ENCODE results near the gene CENPS. TPM values are rescaled to one million over a fixed set of nuclear protein-coding genes. Genes with fewer than 3 reads are reported as not detected.

The CENPS gene
- total RNA-seq, 1 donor from 2014 or later = 17.6 TPM

GRCh38 chr1:10429868-10430215 lies 391 bp upstream of the CENPS start:
- no peak for DNase-seq (ENCODE audit: low spot score)
- H3K9me3 Mint-ChIP-seq = no peaks in the 10 kb centered on the region
- peak overlapping the region; percentile 49 for H3K4me3 ChIP-seq
- peaks cover 57% of the 10 kb centered on the region for H3K4me1 Mint-ChIP-seq
- peak overlapping the region; percentile 90 for H3K4me3 Mint-ChIP-seq
- H3K27me3 ChIP-seq = no peaks in the 10 kb centered on the region
- H2AFZ ChIP-seq (replicated peaks) = no peak overlapping the region
- H3K4me2 ChIP-seq = peak overlapping the region; percentile 69
- H3K27me3 Mint-ChIP-seq (ENCODE audit: insufficient read depth, low read depth) = peaks cover 3% of the 10 kb centered on the region
- H3K9ac ChIP-seq = no peak overlapping the region
- TF ChIP-seq EZH2 (IDR thresholded peaks at IDR 0.05) (no peak), EZH2phosphoT487 (IDR thresholded peaks at IDR 0.05) (no peak), CTCF (IDR thresholded peaks at IDR 0.05) (no peak)
- no peak overlapping the region for H3K27ac ChIP-seq
- H3K36me3 Mint-ChIP-seq = peaks cover 3% of the 10 kb centered on the region
- peaks cover 24% of the 10 kb centered on the region for H3F3A ChIP-seq (ENCODE audit: low read depth)
- no peaks in the 10 kb centered on the region for H4K20me1 ChIP-seq (ENCODE audit: low read depth)
- H3K36me3 ChIP-seq = no peaks in the 10 kb centered on the region
- H3K4me1 ChIP-seq = peaks cover 6% of the 10 kb centered on the region
- H3K27ac Mint-ChIP-seq = peak overlapping the region; percentile 90
- no peaks in the 10 kb centered on the region for H3K9me3 ChIP-seq (ENCODE audit: low read depth)
- peaks cover 21% of the 10 kb centered on the region for H3K79me2 ChIP-seq (ENCODE audit: low read depth)

- no peaks in the 10 kb centered on the region for H3K9me3 Mint-ChIP-seq
- Histone ChIP-seq H3K4me2 (peak overlapping the region; percentile 69), H3K4me3 (peak overlapping the region; percentile 49), H2AFZ (replicated peaks) (peak overlapping the region; percentile 71), H3K9me3 (ENCODE audit: low read depth) (no peaks in the 10 kb centered on the region), H3K27me3 (no peaks in the 10 kb centered on the region), H3K36me3 (no peaks in the 10 kb centered on the region), H3F3A (ENCODE audit: low read depth) (peaks cover 18% of the 10 kb centered on the region), H4K20me1 (ENCODE audit: low read depth) (no peaks in the 10 kb centered on the region), H3K4me1 (peaks cover 4% of the 10 kb centered on the region), H3K79me2 (ENCODE audit: low read depth) (peaks cover 21% of the 10 kb centered on the region), H3K9ac (peak overlapping the region; percentile 41), H3K27ac (no peak overlapping the region)
- peaks cover 3% of the 10 kb centered on the region for H3K36me3 Mint-ChIP-seq
- H3K27me3 Mint-ChIP-seq (ENCODE audit: insufficient read depth, low read depth) = peaks cover 4% of the 10 kb centered on the region
- TF ChIP-seq CTCF (IDR thresholded peaks at IDR 0.05) (no peak), EZH2phosphoT487 (IDR thresholded peaks at IDR 0.05) (no peak), EZH2 (IDR thresholded peaks at IDR 0.05) (no peak)
- peak; percentile 59 for DNase-seq (ENCODE audit: low spot score)
- H3K4me1 Mint-ChIP-seq = peaks cover 46% of the 10 kb centered on the region
- H3K27ac Mint-ChIP-seq = peak overlapping the region; percentile 87
- peak overlapping the region; percentile 90 for H3K4me3 Mint-ChIP-seq
These were observed 967 bp downstream of the CENPS start for GRCh38 chr1:10431070-10431730.

GRCh38 chr1:10432910-10433700 lies 2.9 kb downstream of the CENPS start:
- Histone ChIP-seq H3K9me3 (ENCODE audit: low read depth) (no peaks in the 10 kb centered on the region), H3K27ac (no peak overlapping the region), H3K4me1 (peaks cover 4% of the 10 kb centered on the region), H3K4me3 (no peak overlapping the region), H3K4me2 (no peak overlapping the region), H3K9ac (peak overlapping the region; percentile 4), H3K27me3 (no peaks in the 10 kb centered on the region), H2AFZ (replicated peaks) (no peak overlapping the region), H4K20me1 (ENCODE audit: low read depth) (no peaks in the 10 kb centered on the region), H3K36me3 (no peaks in the 10 kb centered on the region), H3K79me2 (ENCODE audit: low read depth) (peaks cover 21% of the 10 kb centered on the region), H3F3A (ENCODE audit: low read depth) (peaks cover 18% of the 10 kb centered on the region)
- DNase-seq (ENCODE audit: low spot score) = no peak
- Mint-ChIP-seq H3K36me3 (peaks cover 3% of the 10 kb centered on the region), H3K4me3 (peak overlapping the region; percentile 52), H3K27ac (no peak overlapping the region), H3K27me3 (ENCODE audit: insufficient read depth, low read depth) (peaks cover 4% of the 10 kb centered on the region), H3K9me3 (no peaks in the 10 kb centered on the region), H3K4me1 (peaks cover 43% of the 10 kb centered on the region)
- TF ChIP-seq CTCF (IDR thresholded peaks at IDR 0.05) = no peak
- TF ChIP-seq EZH2 (IDR thresholded peaks at IDR 0.05) = no peak
- no peak for TF ChIP-seq EZH2phosphoT487 (IDR thresholded peaks at IDR 0.05)

All from neural progenitor cell (in vitro differentiated cells).